Gastrocnemius medialis (tissue), 4 donors: ENCODE results near the gene EPM2AIP1.

Experiments used
- CTCF ChIP-seq, 5 experiments: fragments of 450-650 bp in 3 of 5; fragments of 200-600 bp in 2 of 5; sonication (generic) in 2 of 5; IDR thresholded peaks in 4 of 5; conservative IDR thresholded peaks in 1 of 5; 1 replicate in 4 of 5; 2 replicates in 1 of 5; pipeline ENCODE4 v1.5.1; 2016 to 2019; ENCODE audit warnings: antibody characterized with exemption in 5 of 5, mild to moderate bottlenecking in 3 of 5, moderate library complexity in 3 of 5
- POLR2A ChIP-seq, 2 donors: fragments of 450-650 bp; IDR thresholded peaks; one replicate each; pipeline ENCODE4 v1.6.1; 2017; ENCODE audit warnings: antibody characterized with exemption in 2 of 2, mild to moderate bottlenecking in 2 of 2, moderate library complexity in 2 of 2

DNA sequence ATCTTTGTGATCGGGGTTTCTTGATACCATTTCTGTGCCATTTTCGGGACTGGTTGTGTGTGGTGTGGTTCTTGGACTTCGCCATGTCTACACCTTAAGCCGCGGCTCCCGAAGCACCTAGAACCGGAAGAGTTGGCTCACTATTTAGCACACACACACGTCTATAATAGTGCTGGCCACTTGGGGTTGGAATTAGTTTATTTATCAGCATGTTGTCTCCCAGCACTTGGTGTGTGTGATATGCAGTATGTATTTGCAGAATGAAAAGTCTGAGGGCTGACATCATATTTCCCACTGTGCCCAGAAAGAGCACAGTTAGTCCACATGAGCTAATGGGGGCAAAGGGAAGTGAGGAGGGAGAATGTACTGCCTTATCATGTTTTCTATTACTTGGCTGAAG is 24.0 kb upstream of the EPM2AIP1 start:
- TF ChIP-seq CTCF (IDR thresholded peaks at IDR 0.05 in 4 of 5, conservative IDR thresholded peaks at IDR 0.05 in 1 of 5) = no peak
- no peak for TF ChIP-seq POLR2A (IDR thresholded peaks at IDR 0.05)
